ENCODE measurements around the gene S100PBP. TPM values are rescaled to one million over a fixed set of nuclear protein-coding genes. Genes with fewer than 3 reads are reported as not detected.

S100PBP gene
- total RNA-seq, 1 experiment from 2014 or later: 50.1 TPM

DNA sequence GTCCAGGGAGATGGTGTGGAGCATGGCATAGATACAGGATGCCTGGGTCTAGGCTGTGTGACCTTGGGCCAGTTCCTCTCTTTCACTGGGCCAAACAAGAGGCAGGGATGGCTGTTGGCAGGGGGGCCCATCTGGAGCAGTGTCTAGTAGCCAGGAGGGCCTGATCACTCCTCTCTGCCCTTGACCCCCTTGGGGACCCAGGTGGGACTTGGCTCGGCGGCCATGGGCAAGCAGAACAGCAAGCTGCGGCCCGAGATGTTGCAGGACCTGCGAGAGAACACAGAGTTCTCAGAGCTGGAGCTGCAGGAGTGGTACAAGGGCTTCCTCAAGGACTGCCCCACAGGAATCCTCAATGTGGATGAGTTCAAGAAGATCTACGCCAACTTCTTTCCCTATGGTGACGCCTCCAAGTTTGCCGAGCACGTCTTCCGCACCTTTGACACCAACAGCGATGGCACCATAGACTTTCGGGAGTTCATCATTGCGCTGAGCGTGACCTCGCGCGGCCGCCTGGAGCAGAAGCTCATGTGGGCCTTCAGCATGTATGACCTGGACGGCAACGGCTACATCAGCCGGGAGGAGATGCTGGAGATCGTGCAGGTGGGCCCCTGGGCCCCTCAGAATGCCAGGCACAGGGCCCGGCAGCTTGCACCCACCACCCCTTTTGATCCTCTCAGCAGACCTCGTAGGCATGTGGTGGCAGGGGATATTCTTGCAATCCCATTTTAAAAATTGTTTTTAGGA, 71.4 kb downstream of the S100PBP start:
- Histone ChIP-seq H3K27ac (ENCODE audit: insufficient read length, low read depth, low read length) (no peak overlapping the region), H2BK120ac (ENCODE audit: low read depth, low read length, poor library complexity, severe bottlenecking) (no peak overlapping the region), H3K4me2 (ENCODE audit: insufficient read depth, insufficient read length, low read length) (no peak overlapping the region), H4K91ac (ENCODE audit: insufficient read length, low read depth, low read length) (no peak overlapping the region), H3K56ac (ENCODE audit: insufficient read length, low read depth, low read length) (no peak overlapping the region), H3K23ac (ENCODE audit: insufficient read length, low read depth, low read length) (no peak overlapping the region), H2AFZ (ENCODE audit: low read length) (no peak overlapping the region), H4K5ac (ENCODE audit: insufficient read length, low read depth, low read length) (no peak overlapping the region), H3K4ac (ENCODE audit: low read depth, low read length) (no peak overlapping the region), H2BK15ac (ENCODE audit: low read depth, low read length) (no peak overlapping the region), H3K27me3 (ENCODE audit: insufficient read depth, low read length) (no peaks in the 10 kb centered on the region; the same call in 1 of the 2 replicates), H3K79me1 (ENCODE audit: insufficient read depth, low read depth, low read length, poor library complexity, severe bottlenecking) (no peaks in the 10 kb centered on the region), H2BK5ac (ENCODE audit: insufficient read length, low read length) (no peak overlapping the region), H3K9me3 (ENCODE audit: control insufficient read depth, low read depth, low read length) (no peaks in the 10 kb centered on the region), H3K23me2 (ENCODE audit: insufficient read length, low read depth, low read length, poor library complexity, severe bottlenecking) (no peaks in the 10 kb centered on the region), H3K79me2 (ENCODE audit: insufficient read depth, low read length) (no peaks in the 10 kb centered on the region), H2BK12ac (ENCODE audit: insufficient read length, low read depth, low read length) (no peak overlapping the region), H4K8ac (replicated peaks; ENCODE audit: insufficient read length, low read depth, low read length) (no peak overlapping the region), H2AK5ac (ENCODE audit: insufficient read length, low read length) (no peak overlapping the region), H4K20me1 (ENCODE audit: control insufficient read depth, insufficient read depth, insufficient read length) (peaks cover 3% of the 10 kb centered on the region), H3K4me1 (ENCODE audit: insufficient read depth, low read length) (no peaks in the 10 kb centered on the region), H3K18ac (ENCODE audit: insufficient read length, low read depth, low read length) (no peak overlapping the region), H3K14ac (ENCODE audit: insufficient read depth, low read length) (no peak overlapping the region), H2BK20ac (ENCODE audit: low read depth, low read length, poor library complexity, severe bottlenecking) (no peak overlapping the region), H3T11ph (ENCODE audit: low read length) (no peak overlapping the region), H3K9ac (ENCODE audit: extremely low read depth, insufficient read length, low read length) (no peak overlapping the region)
- no peak overlapping the region for H3K27ac Mint-ChIP-seq
- DNase-seq: no peak
- WGBS (ENCODE audit: extremely low coverage, insufficient read length, low lambda C conversion rate): no CpG with 5 or more reads among the region's 24 CpGs
- TF ChIP-seq, protein P1, sequence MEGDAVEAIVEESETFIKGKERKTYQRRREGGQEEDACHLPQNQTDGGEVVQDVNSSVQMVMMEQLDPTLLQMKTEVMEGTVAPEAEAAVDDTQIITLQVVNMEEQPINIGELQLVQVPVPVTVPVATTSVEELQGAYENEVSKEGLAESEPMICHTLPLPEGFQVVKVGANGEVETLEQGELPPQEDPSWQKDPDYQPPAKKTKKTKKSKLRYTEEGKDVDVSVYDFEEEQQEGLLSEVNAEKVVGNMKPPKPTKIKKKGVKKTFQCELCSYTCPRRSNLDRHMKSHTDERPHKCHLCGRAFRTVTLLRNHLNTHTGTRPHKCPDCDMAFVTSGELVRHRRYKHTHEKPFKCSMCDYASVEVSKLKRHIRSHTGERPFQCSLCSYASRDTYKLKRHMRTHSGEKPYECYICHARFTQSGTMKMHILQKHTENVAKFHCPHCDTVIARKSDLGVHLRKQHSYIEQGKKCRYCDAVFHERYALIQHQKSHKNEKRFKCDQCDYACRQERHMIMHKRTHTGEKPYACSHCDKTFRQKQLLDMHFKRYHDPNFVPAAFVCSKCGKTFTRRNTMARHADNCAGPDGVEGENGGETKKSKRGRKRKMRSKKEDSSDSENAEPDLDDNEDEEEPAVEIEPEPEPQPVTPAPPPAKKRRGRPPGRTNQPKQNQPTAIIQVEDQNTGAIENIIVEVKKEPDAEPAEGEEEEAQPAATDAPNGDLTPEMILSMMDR (conservative IDR thresholded peaks at IDR 0.05): no peak
- H3K27me3 Mint-ChIP-seq (ENCODE audit: low read depth): peaks cover 84% of the 10 kb centered on the region
- peaks cover 0 to 5% (median 0%) of the 10 kb centered on the region in 3 experiments; a peak in 1 of 7 replicates for H3K36me3 Mint-ChIP-seq (ENCODE audit: insufficient read depth in 1 of 3, low read depth in 3 of 3)
- H3K4me3 Mint-ChIP-seq: no peak overlapping the region
- peaks cover 2 to 25% of the 10 kb centered on the region in 2 experiments; a peak in 2 of 4 replicates for H3K4me1 Mint-ChIP-seq
- peaks cover 5 to 8% of the 10 kb centered on the region in 2 experiments; a peak in 4 of 5 replicates for H3K9me3 Mint-ChIP-seq
